HPDE6-E6E7 (cell line): ENCODE results near the gene CD8B.

Experiments
- DNase-seq: peaks from one replicate; pipeline ENCODE4 v3.0.0; 2011; ENCODE audit warnings: missing footprints; ENCODE audit errors: extremely low spot score

CD8B gene

GRCh38 chr2:86774862-86775261 is 86.8 kb downstream of the CD8B start:
- DNase-seq = no peak

GRCh38 chr2:86772611-86773010 is 89.1 kb downstream of the CD8B start:
- no peak for DNase-seq

DNA sequence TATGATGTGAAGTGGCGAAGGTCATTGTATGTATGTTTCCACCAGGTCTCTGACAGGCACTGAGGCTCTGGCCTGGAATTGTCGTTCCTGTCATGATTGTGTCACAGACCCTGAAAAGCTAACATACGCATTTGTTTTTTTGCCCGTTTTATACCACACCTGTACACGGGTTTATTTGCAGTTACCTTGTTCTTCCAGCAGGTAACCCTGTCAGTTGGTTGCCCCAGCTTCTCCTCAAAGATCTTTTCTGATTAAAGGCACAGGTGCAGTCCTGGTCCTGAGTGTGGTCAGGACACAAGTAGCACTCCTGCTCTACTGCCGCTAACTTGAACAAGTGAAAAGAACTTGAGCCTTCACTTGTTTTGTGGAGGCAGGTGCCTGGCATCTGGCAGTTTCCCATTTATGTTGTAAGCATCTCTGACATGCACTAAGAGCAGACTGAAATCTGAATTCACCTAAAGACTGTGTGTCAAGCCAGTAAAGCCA is 90.8 kb downstream of the CD8B start:
- no peak for DNase-seq

DNA sequence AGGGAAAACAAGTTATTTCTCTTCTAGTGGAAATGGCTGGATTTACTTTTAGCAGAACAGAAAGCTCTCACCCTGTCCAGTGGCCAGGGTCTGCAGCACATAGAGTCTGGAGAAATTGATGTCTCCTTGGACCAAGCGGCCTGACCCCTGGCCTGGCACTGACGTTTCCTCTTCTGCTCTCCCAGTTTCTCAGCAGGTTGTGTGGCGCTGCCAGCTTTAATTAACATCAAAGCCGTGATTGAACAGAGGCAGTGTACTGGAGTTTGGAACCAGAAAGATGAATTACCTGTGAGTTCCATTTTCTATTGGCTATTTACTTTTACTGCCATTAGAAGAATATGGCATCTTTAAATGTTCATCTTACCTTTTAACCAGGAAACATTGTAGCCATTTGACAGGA is 91.8 kb downstream of the CD8B start:
- DNase-seq = no peak

- DNase-seq = no peak
Measured at GRCh38 chr2:86768189-86768949, 93.3 kb downstream of the CD8B start.
